ENCODE data around the gene KCNH6.

GRCh38 chr17:63476854-63477479 is 46.2 kb upstream of the KCNH6 start, which contains the start of gene ACE:
- no peak for TF ChIP-seq POU6F1 (CRISPR knock-in tag; IDR thresholded peaks at IDR 0.05; ENCODE audit: borderline replicate concordance, low read depth)
- TF ChIP-seq TSHZ2 (CRISPR knock-in tag; IDR thresholded peaks at IDR 0.05) = no peak
- no peak for TF ChIP-seq ZFP30 (CRISPR knock-in tag; IDR thresholded peaks at IDR 0.05)
- TF ChIP-seq, protein P1, sequence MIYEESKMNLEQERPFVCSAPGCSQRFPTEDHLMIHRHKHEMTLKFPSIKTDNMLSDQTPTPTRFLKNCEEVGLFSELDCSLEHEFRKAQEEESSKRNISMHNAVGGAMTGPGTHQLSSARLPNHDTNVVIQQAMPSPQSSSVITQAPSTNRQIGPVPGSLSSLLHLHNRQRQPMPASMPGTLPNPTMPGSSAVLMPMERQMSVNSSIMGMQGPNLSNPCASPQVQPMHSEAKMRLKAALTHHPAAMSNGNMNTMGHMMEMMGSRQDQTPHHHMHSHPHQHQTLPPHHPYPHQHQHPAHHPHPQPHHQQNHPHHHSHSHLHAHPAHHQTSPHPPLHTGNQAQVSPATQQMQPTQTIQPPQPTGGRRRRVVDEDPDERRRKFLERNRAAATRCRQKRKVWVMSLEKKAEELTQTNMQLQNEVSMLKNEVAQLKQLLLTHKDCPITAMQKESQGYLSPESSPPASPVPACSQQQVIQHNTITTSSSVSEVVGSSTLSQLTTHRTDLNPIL (CRISPR knock-in tag; IDR thresholded peaks at IDR 0.05; ENCODE audit: low read depth) = no peak
- no peak for TF ChIP-seq CSDC2 (CRISPR knock-in tag; IDR thresholded peaks at IDR 0.05)
- TF ChIP-seq ZNF565 (CRISPR knock-in tag; conservative IDR thresholded peaks at IDR 0.05; ENCODE audit: low read depth) = no peak
- TF ChIP-seq ARNTL (CRISPR knock-in tag; IDR thresholded peaks at IDR 0.05; ENCODE audit: borderline replicate concordance, low read depth) = no peak
- TF ChIP-seq ZFP3 (CRISPR knock-in tag; IDR thresholded peaks at IDR 0.05) = no peak
- no peak for TF ChIP-seq PATZ1 (CRISPR knock-in tag; IDR thresholded peaks at IDR 0.05; ENCODE audit: borderline replicate concordance)
- no peak for TF ChIP-seq ZC3H10 (CRISPR knock-in tag; IDR thresholded peaks at IDR 0.05)

Measured in SK-N-SH treated with all-trans-retinoic acid at 6 μM for 48 hours (cell line).